ENCODE data around the gene VPS54.
"Not testable (repeated sequence)": the region's sequence is repeated elsewhere in the genome, so short reads cannot be mapped to it uniquely, and the experiment has no call there.

- not testable (repeated sequence) for TF ChIP-seq CTCF (conservative IDR thresholded peaks at IDR 0.05); EZH2 (IDR thresholded peaks at IDR 0.05; ENCODE audit: low read depth)
Observed at GRCh38 chr2:63996582-63997198, 22.5 kb downstream of the VPS54 start.

All from PC-9 (cell line).